Epithelial cell of proximal tubule (primary cell): ENCODE data around the gene TCF7L2. TPM values are rescaled to one million over a fixed set of nuclear protein-coding genes. Genes with fewer than 3 reads are reported as not detected.

ENCODE experiments used
- DNase-seq: peaks from one replicate; pipeline ENCODE4 v3.0.0-alpha.2; 2011; ENCODE audit warnings: low read depth
- H3K4me3 ChIP-seq: 2 replicates; pipeline ENCODE4 v1.5.1; 2011; ENCODE audit warnings: low read depth, mild to moderate bottlenecking, low read length
- total RNA-seq: library from RNA; depleted of rRNA; stranded (reverse); fragments of >200 nt; gene quantifications from 2 replicates; pipeline ENCODE4 v1.2.3, GENCODE V29; 2015
- TF ChIP-seq, protein P1 (sequence below): conservative IDR thresholded peaks from 2 replicates; pipeline ENCODE4 v1.5.1; 2012; ENCODE audit warnings: low read depth, mild to moderate bottlenecking, low read length

The TCF7L2 gene
- total RNA-seq, 1 donor from 2014 or later, result 5.4 TPM

DNA sequence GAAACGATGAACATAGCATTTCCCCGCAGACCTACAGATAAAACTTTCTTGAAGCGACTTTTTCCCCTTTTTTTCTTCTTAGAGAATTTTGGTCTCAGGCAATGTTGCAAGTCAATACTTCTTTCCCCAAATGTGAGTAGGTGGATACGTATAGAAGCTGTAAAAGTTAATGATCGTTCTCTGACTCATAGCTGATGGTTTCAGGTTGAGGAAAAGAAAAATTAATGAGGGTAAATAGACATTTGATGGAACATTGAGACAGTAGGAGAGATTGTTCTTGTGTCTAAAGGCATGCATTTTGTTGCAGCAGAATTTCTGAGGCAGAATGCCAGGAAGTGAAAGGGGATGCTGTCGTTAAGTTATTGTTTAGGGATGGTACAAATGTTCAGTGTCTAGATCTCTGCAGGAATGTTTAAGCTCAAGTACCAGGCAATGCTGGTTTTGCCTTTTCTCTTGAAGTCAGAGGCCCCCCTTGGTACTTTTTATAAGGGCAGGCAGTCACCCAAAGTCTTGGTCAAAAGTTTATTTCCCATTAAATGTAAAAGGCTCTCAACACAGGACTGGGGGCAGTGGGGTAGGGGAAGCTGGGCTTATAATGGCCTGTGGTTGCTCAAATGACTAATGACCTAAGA lies 9.3 kb downstream of the TCF7L2 start:
- DNase-seq, result no peak
- TF ChIP-seq, protein P1, sequence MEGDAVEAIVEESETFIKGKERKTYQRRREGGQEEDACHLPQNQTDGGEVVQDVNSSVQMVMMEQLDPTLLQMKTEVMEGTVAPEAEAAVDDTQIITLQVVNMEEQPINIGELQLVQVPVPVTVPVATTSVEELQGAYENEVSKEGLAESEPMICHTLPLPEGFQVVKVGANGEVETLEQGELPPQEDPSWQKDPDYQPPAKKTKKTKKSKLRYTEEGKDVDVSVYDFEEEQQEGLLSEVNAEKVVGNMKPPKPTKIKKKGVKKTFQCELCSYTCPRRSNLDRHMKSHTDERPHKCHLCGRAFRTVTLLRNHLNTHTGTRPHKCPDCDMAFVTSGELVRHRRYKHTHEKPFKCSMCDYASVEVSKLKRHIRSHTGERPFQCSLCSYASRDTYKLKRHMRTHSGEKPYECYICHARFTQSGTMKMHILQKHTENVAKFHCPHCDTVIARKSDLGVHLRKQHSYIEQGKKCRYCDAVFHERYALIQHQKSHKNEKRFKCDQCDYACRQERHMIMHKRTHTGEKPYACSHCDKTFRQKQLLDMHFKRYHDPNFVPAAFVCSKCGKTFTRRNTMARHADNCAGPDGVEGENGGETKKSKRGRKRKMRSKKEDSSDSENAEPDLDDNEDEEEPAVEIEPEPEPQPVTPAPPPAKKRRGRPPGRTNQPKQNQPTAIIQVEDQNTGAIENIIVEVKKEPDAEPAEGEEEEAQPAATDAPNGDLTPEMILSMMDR, result no peak
- H3K4me3 ChIP-seq, result no peak overlapping the region

DNA sequence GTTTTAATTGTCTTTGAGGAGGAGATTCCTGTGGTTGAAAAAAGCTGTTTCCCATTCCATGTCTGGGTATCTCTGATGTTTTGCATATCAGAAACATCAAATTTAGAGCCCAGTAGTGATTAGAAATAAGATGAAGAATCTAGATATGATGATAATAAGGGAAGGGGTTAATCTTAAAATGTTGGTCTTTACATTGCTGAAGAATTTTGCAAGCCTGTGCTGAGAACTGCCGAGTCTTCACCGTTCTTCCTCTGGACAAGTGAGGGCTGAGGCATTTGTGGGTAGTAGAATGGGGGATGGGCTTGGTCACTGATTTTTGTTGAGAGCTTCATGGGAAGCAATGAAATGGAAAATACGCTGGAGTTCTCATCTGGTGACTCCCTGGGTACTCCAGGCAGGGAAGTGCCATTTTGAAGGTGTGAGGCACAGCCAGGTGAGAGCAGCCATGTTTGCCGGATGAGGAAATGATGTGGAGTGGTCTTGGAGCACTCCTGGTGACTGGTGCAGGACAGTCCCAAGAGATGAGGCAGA lies 10.2 kb downstream of the TCF7L2 start:
- TF ChIP-seq, protein P1, result no peak
- DNase-seq, result no peak
- H3K4me3 ChIP-seq, result no peak overlapping the region

DNA sequence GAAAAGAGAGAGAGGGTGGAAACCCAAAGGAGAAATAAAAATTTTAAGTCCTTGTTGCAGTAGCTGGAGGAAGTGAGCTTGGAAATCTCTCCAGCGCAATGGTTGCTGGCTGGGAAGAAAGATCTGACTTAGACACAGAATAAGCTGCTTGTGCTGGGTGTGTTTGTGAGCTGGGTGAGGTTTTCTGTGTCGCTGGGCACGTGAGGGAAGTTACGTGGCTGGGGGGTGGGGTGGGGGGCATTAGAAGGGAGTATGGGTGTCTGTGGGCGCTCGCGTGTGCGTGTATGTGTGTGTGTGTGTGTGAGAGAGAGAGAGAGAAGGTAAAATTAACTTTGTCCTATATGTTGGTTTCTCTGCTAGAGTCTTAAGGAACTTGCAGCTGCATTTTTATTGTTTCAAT lies 11.6 kb downstream of the TCF7L2 start:
- no peak for DNase-seq

DNA sequence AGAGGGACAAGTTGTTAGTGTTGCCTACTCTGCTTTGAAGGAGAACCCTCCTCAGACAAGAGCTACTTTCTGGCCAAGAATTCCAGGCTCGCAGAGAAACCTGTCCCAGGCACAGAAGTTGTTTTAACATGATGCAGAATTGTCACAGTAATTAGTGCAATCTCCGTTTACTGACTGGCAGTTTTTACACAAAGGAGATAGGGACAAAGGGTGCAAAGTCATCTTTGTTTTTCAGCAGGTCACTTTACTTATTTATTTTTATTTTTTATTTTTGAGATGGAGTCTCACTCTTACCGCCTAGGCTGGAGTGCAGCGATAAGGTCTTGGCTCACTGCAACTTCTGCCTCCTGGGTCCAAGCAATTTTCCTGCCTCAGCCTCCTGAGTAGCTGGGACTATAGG lies 12.3 kb downstream of the TCF7L2 start:
- H3K4me3 ChIP-seq, result no peak overlapping the region
- TF ChIP-seq, protein P1, result no peak
- no peak for DNase-seq

More for the DNA sequence above, 11.6 kb downstream of the TCF7L2 start:
- TF ChIP-seq, protein P1, result no peak
- no peak overlapping the region for H3K4me3 ChIP-seq

DNA sequence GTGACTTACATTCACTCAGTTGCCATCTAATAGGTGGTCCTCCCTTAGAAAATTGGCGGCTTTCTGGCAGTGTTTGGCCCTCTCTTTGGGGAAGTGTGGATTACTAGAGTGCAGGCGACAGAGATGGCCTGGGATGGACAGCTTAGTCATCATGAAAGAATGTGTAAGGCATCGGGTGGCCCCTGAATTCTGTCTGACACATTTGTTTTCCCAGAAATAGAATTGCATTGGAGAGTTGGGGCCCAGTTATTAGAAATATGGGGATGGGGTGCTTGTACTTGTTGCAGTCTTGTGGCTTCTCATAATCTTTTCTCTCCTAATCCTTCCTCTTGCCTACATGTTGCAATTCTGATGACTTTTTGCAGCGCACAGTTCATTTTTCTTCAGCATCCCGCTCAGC lies 13.8 kb downstream of the TCF7L2 start:
- TF ChIP-seq, protein P1, result no peak
- no peak for DNase-seq
- no peak overlapping the region for H3K4me3 ChIP-seq

DNA sequence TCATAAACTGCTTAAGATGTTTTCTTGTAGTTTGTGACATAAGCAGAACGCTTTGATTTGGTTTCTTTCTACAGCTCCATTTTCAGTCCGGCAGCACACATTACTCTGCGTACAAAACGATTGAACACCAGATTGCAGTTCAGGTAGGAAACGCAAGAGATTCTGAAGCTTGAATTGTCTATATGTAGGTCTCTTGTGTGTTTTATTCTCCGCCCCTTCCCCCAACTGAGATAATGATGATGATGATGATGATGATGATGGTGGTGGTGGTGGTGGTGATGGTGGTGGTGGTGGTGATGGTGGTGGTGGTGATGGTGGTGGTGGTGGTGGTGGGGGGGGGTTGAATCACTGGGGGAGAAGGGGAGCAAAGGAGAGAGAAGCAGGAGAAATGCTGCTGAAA lies 14.4 kb downstream of the TCF7L2 start:
- TF ChIP-seq, protein P1, result no peak
- no peak for DNase-seq
- no peak overlapping the region for H3K4me3 ChIP-seq
